Measurements from ENCODE around the gene GLOD5.
"Not testable (repeated sequence)": the region's sequence is repeated elsewhere in the genome, so short reads cannot be mapped to it uniquely, and the experiment has no call there.

GLOD5 gene

GRCh38 chrX:48798318-48798717 lies 36.8 kb downstream of the GLOD5 start:
- DNase-seq: no peak

- no peak for DNase-seq
Measured at GRCh38 chrX:48800574-48801279, 39.2 kb downstream of the GLOD5 start.

GRCh38 chrX:48801280-48802088 lies 39.9 kb downstream of the GLOD5 start, which contains the start of gene HDAC6:
Gene HDAC6 (plus strand): TSS chrX:48802067. CDS start chrX:48802693, 626 bp downstream.
- DNase-seq: peak; percentile 86 to 97

GRCh38 chrX:48802089-48802904 lies 40.8 kb downstream of the GLOD5 start:
- peak; percentile 44 to 54 for DNase-seq

- DNase-seq: no peak
Measured at GRCh38 chrX:48802905-48803200, 41.3 kb downstream of the GLOD5 start.

- no peak for DNase-seq
Measured at GRCh38 chrX:48806081-48806480, 44.5 kb downstream of the GLOD5 start.

- no peak for DNase-seq
Measured at GRCh38 chrX:48813644-48814043, 52.1 kb downstream of the GLOD5 start.

GRCh38 chrX:48814722-48815121 lies 53.2 kb downstream of the GLOD5 start:
- DNase-seq: no peak

GRCh38 chrX:48815266-48815665 lies 53.7 kb downstream of the GLOD5 start:
- DNase-seq: no peak

GRCh38 chrX:48816014-48816810 lies 54.7 kb downstream of the GLOD5 start:
- no peak for DNase-seq

- DNase-seq: no peak
Measured at GRCh38 chrX:48818098-48818497, 56.6 kb downstream of the GLOD5 start.

- no peak for DNase-seq
Measured at GRCh38 chrX:48818866-48819265, 57.3 kb downstream of the GLOD5 start.

- DNase-seq: not testable (repeated sequence)
Measured at GRCh38 chrX:48819394-48819793, 57.8 kb downstream of the GLOD5 start.

GRCh38 chrX:48823053-48823452 lies 61.5 kb downstream of the GLOD5 start:
- DNase-seq: no peak
